HG03520 (cell line): ENCODE results near the gene ANKRD17.
A peak's percentile ranks its signal among the peaks of the same experiment; 100 is the strongest.
"Not testable (repeated sequence)": the region's sequence is repeated elsewhere in the genome, so short reads cannot be mapped to it uniquely, and the experiment has no call there.

ENCODE experiments used
- ATAC-seq: cut with Tn5 transposase; IDR thresholded peaks from one replicate; pipeline ENCODE4 v1.9.1; 2021; ENCODE audit warnings: mild to moderate bottlenecking, moderate library complexity; ENCODE audit not compliant: unreplicated experiment

ANKRD17 gene

GRCh38 chr4:73245955-73246354 is 12.6 kb downstream of the ANKRD17 start:
- no peak for ATAC-seq

- ATAC-seq = no peak
These were observed 13.5 kb downstream of the ANKRD17 start for GRCh38 chr4:73244945-73245601.

- ATAC-seq = no peak
These were observed 21.6 kb downstream of the ANKRD17 start for GRCh38 chr4:73237044-73237443.

DNA sequence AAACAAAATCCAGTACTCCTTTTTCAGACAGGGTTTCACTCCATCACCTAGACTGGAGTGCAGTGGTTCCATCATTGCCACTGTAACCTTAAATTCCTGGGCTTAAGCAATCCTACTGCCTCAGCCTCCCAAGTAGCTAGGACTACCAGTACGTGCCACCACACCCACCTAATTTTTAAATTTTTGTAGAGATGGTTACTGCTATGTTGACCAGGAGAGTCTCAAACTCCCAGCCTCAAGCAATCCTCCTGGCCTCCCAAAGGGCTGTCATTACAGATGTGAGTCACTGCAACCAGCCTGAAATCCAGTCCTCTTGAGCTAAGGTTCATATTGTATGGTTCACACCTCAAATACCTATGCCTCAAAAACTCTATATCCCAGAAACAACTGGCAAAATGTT is 22.4 kb downstream of the ANKRD17 start:
- ATAC-seq = no peak

- no peak for ATAC-seq
These were observed 23.9 kb downstream of the ANKRD17 start for GRCh38 chr4:73234712-73235111.

GRCh38 chr4:73231518-73232487 is 26.8 kb downstream of the ANKRD17 start:
- no peak for ATAC-seq

- no peak for ATAC-seq
These were observed 27.6 kb downstream of the ANKRD17 start for GRCh38 chr4:73230865-73231517.

- ATAC-seq = not testable (repeated sequence)
These were observed 29.8 kb downstream of the ANKRD17 start for GRCh38 chr4:73228800-73229199.

- ATAC-seq = no peak
These were observed 33.7 kb downstream of the ANKRD17 start for GRCh38 chr4:73224886-73225285.

DNA sequence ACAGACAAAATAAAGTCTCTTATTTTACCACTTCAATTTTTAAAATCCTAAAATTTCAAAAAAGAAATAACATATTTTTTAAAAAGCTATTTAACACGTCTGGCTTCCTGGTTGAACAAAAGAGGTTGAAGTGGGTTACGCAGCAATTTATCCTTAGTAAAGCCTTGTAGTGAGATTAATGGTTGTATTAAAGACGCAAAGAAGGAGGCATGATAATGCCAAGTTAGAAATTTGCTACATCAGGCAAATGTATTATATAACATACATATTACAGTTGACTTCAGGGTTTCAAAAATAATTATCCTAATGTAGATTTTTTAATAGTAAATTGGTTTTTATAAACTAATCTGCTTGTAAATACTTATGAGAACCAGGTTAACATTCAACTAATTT is 35.3 kb downstream of the ANKRD17 start:
- ATAC-seq = no peak

DNA sequence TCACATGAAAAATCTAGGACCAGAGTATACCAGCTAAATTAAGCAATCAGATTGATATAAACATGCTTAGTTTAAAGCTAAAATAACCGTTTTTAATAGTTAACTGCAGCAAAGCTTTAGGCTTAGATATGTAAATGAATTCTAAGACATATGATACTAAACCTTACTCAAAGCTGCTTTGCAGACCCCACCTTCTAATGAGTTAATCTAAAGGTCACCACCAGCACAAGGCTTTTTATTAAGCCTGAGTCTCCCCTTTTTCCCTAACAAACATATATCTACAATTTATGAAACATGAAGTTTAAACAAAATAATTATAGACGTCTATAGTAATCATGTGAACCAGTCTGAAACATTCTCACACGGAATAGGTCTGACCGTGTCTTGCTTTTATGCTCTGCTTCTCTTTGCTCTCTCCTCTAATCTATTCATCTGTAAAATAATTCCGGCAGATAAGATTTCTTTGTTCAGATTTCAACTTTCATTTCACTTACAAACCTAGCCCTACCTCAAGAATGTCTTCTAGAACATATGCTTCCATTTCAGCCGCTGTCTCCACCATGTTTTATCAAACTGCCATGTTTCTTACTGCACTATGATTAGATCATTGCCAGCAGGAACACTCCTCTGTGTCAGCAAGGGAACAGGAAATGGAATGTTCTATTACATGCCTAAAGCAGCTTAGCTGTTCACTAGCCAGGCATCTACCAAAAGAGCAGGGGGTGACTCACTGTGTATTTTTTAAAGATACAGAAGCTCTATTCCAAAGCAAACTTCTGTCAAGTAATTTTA is 35.9 kb downstream of the ANKRD17 start:
- peak; percentile 98 for ATAC-seq

DNA sequence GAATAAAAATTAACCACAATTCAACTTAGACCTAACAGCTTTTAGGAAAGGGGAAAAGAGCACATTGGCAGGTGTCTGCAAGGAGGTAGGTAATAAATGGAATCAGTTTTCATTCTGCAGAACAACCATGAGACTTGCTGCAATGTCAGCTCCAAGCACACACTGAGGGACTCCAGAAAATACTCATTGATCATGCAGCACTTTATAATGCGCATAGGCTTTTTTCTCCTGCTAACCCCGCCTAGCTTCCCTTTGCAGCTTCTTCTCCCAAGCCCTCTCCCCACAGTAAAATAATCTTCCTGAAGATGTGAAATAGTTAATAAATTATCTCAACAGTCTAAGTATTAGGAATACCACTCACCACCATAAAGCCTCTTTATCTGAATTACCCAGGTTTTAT is 36.9 kb downstream of the ANKRD17 start:
- no peak for ATAC-seq

- ATAC-seq = no peak
These were observed 37.8 kb downstream of the ANKRD17 start for GRCh38 chr4:73220815-73221214.

DNA sequence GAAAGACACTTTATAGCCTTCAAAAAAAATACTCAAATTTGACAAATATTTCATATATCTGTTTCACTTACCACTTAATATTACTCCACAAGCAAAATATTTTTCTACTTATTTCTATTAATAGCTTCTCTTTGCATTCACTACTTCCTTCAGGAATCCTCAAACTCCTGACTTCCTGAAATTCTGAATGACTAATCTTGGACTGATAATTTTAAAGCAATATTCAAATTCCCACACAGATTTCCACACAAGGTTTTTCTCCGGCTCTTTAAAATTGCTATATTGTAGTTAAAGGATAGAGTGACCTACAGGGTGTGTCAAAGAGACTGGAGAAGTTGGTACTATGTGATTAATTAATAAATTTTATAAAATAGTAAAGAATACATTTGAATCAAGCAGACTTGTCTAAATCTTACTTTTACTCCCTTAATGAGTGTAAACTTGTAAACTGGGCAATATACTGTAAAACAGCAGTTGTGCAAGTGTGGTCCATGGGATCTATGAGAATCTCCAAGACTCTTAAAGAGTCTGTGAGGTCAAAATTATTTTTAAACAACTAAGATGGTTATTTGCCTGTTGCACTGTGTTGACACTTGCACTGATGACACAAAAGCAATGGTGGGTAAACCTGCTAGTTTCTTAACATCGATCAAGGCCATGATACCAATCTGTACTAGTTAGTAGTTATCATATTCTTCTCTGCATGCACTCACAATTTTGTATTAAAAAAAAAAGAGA is 44.5 kb downstream of the ANKRD17 start:
- ATAC-seq = no peak

DNA sequence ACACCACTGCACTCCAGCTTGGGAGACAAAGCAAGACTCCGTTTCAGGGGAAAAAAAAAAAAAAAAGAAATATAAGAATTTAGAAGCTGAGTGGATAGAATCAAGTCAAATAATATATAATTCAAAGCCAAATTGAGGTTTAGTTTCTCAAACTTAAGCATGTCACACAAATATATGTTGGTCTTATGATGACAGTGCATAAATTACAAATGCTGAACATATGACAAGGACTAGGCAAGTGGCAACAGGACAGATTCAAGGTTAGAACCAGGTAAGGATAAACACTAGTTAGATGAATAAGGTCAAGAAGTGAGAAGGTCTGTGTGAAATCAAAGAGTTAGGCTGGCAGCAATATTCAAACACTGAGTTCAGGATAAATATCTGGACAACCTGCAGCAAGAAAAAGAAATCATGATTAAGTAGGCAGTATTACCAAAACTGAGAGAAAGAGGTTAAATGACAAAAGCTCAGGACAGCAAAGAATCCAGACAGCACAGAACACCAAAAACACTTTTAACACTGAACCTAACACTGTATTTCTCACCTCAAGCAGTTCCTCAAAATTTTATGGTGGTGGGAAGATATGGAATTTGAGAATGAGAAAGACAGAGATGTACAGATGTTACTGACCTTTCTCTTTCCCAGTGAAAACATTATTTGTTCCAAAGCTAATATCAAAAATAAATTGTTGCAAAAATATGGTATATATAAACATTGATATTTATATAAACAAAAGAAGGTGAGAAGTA is 45.4 kb downstream of the ANKRD17 start:
- no peak for ATAC-seq

GRCh38 chr4:73211968-73212367 is 46.6 kb downstream of the ANKRD17 start:
- no peak for ATAC-seq

GRCh38 chr4:73208376-73208775 is 50.2 kb downstream of the ANKRD17 start:
- no peak for ATAC-seq

DNA sequence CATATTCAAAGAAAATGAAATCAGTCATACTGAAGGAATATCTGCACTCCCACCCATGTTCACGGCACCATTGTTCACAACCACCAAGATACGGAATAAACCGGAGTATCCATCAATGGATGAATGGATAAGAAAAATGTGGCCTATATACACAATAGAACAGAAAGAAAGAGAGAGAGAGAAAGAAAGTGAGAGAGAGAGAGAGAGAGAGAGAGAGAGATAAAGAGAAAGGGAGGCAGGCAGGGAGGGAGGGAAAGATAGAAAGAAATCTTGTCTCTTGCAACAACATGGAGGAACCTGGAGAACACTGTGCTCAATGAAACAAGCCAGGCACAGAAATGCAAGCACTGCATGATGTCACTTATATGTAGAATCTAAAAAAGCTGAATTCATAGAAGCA is 52.4 kb downstream of the ANKRD17 start:
- ATAC-seq = no peak

DNA sequence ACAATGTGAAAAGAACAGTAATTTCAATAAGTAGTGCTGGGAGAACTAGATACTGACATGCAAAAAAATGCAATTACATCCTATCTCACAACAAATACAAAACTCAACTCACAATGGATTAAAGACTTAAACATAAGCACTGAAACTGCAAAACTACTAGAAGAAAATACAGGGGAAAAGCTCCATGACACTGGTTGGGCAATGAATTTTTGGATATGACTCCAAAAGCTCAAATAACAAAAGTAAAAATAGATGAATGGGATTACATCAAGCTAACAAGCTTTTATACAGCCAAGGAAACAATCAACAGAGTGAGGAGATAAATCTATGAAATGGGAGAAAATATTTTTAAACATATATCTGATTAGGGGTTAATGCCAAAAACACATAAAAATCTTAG is 53.1 kb downstream of the ANKRD17 start:
- ATAC-seq = no peak
